ENCODE data around the gene PDIA3.
"Not testable (repeated sequence)": the region's sequence is repeated elsewhere in the genome, so short reads cannot be mapped to it uniquely, and the experiment has no call there.

The PDIA3 gene

DNA sequence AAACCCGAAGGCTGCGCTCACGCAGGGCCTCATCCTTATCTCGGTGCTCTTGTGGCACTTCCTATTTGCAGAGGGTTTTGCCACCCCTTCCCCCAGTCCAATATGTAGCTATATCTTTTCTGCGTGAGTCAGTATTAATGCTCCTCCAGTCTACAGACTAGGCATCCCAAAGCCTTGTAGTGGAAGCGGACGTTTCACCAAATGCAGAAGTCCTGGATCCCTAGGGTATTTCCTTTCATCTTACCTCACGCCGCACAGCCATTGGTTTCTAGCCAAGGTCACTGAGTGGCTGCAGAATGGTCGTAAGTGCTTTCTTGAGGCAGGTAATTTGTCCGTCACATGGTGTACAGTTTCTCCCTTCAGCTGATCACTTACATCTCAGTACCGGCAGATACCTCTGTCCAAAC is 668 bp downstream of the PDIA3 start:
- Histone ChIP-seq H2AFZ (ENCODE audit: low read length) (peak overlapping the region; percentile 92), H3K9ac (ENCODE audit: low read depth, low read length, poor library complexity) (peak overlapping the region; percentile 91), H3K18ac (ENCODE audit: low read length) (peak overlapping the region; percentile 95), H3K27ac (replicated peaks; ENCODE audit: low read length) (peak overlapping the region; percentile 87), H3K36me3 (replicated peaks in 1 of 2; ENCODE audit: control insufficient read depth in 2 of 2, insufficient read depth in 2 of 2, low read length in 2 of 2) (peaks cover 2 to 32% of the 10 kb centered on the region in 2 donors), H3K4me2 (ENCODE audit: insufficient read depth, low read length, poor library complexity, severe bottlenecking) (peak overlapping the region; percentile 43), H3K4me3 (ENCODE audit: low read length in 2 of 2) (peak overlapping the region; percentile 70 to 95)
- H3K23ac ChIP-seq (ENCODE audit: low read depth, low read length, poor library complexity); H3K9me3 ChIP-seq (replicated peaks in 1 of 2; ENCODE audit: control insufficient read depth in 2 of 2, insufficient read depth in 1 of 2, low read depth in 1 of 2, low read length in 2 of 2); H2AK5ac ChIP-seq (ENCODE audit: low read depth, low read length); H2BK120ac ChIP-seq (ENCODE audit: low read depth, low read length); H3K4ac ChIP-seq (ENCODE audit: low read length); H3K27me3 ChIP-seq (ENCODE audit: control insufficient read depth in 3 of 3, insufficient read depth in 3 of 3, low read depth in 1 of 3, low read length in 3 of 3); H3K79me1 ChIP-seq (ENCODE audit: low read depth, low read length); H3K14ac ChIP-seq (ENCODE audit: low read length); H3K4me1 ChIP-seq (ENCODE audit: control insufficient read depth in 2 of 2, insufficient read depth in 1 of 2, low read depth in 1 of 2, low read length in 2 of 2); H2BK15ac ChIP-seq (ENCODE audit: low read length); H2BK5ac ChIP-seq (ENCODE audit: low read length); H4K91ac ChIP-seq (ENCODE audit: low read depth, low read length, poor library complexity); H2BK12ac ChIP-seq (ENCODE audit: low read length); H4K8ac ChIP-seq (ENCODE audit: low read depth, low read length): not testable (repeated sequence)
- no CpG with 5 or more reads among the region's 12 CpGs for WGBS, 2 donors (ENCODE audit: extremely low coverage in 2 of 2, insufficient read length in 2 of 2, insufficient replicate concordance in 1 of 2)
- peak; percentile 0 for DNase-seq (ENCODE audit: low spot score)

DNA sequence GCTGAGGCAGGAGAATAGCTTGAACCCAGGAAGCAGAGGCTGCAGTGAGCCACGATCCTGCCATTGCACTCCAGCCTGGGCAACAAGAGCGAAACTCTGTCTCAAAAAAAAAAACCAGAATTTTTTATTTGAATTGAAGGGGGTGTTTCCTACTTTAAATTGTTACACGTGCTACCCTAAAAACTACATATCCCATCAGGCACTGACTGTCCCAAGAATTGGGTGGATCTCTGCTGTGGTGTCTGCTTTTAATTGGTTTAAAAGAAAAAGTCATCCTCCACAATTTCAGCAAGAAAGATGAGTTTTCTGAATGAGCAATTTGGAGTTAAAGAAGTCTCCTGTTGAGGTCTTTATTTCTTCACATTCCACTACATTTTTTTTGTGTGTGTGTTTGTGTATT is 2.1 kb downstream of the PDIA3 start:
- H2AFZ ChIP-seq (ENCODE audit: low read length), result no peak overlapping the region
- no peak overlapping the region for H3K23ac ChIP-seq (ENCODE audit: low read depth, low read length, poor library complexity)
- H3K4me2 ChIP-seq (ENCODE audit: insufficient read depth, low read length, poor library complexity, severe bottlenecking), result no peak overlapping the region
- H3K79me1 ChIP-seq (ENCODE audit: low read depth, low read length), result peaks cover 3% of the 10 kb centered on the region
- no peak overlapping the region for H3K4ac ChIP-seq (ENCODE audit: low read length)
- peak overlapping the region in 1 of 2 donors; percentile 70 for H3K4me3 ChIP-seq (ENCODE audit: low read length in 2 of 2)
- no CpG with 5 or more reads among the region's 3 CpGs for WGBS, 2 donors (ENCODE audit: extremely low coverage in 2 of 2, insufficient read length in 2 of 2, insufficient replicate concordance in 1 of 2)
- no peak overlapping the region for H4K91ac ChIP-seq (ENCODE audit: low read depth, low read length, poor library complexity)
- H2BK5ac ChIP-seq (ENCODE audit: low read length), result no peak overlapping the region
- no peak overlapping the region for H3K18ac ChIP-seq (ENCODE audit: low read length)
- no peaks in the 10 kb centered on the region for H3K9me3 ChIP-seq (replicated peaks in 1 of 2; ENCODE audit: control insufficient read depth in 2 of 2, insufficient read depth in 1 of 2, low read depth in 1 of 2, low read length in 2 of 2)
- H3K27me3 ChIP-seq (ENCODE audit: control insufficient read depth in 3 of 3, insufficient read depth in 3 of 3, low read depth in 1 of 3, low read length in 3 of 3), result no peaks in the 10 kb centered on the region
- no peak overlapping the region for H3K14ac ChIP-seq (ENCODE audit: low read length)
- no peak for DNase-seq (ENCODE audit: low spot score)
- no peak overlapping the region for H4K8ac ChIP-seq (ENCODE audit: low read depth, low read length)
- H3K9ac ChIP-seq (ENCODE audit: low read depth, low read length, poor library complexity), result no peak overlapping the region
- H3K27ac ChIP-seq (replicated peaks; ENCODE audit: low read length), result no peak overlapping the region
- H3K4me1 ChIP-seq (ENCODE audit: control insufficient read depth in 2 of 2, insufficient read depth in 1 of 2, low read depth in 1 of 2, low read length in 2 of 2), result peaks cover 0 to 3% of the 10 kb centered on the region in 2 donors
- H3K36me3 ChIP-seq (replicated peaks in 1 of 2; ENCODE audit: control insufficient read depth in 2 of 2, insufficient read depth in 2 of 2, low read length in 2 of 2), result peaks cover 4 to 47% of the 10 kb centered on the region in 2 donors
- H2BK15ac ChIP-seq (ENCODE audit: low read length), result no peak overlapping the region
- H2AK5ac ChIP-seq (ENCODE audit: low read depth, low read length), result no peak overlapping the region
- H2BK120ac ChIP-seq (ENCODE audit: low read depth, low read length), result no peak overlapping the region
- no peak overlapping the region for H2BK12ac ChIP-seq (ENCODE audit: low read length)

DNA sequence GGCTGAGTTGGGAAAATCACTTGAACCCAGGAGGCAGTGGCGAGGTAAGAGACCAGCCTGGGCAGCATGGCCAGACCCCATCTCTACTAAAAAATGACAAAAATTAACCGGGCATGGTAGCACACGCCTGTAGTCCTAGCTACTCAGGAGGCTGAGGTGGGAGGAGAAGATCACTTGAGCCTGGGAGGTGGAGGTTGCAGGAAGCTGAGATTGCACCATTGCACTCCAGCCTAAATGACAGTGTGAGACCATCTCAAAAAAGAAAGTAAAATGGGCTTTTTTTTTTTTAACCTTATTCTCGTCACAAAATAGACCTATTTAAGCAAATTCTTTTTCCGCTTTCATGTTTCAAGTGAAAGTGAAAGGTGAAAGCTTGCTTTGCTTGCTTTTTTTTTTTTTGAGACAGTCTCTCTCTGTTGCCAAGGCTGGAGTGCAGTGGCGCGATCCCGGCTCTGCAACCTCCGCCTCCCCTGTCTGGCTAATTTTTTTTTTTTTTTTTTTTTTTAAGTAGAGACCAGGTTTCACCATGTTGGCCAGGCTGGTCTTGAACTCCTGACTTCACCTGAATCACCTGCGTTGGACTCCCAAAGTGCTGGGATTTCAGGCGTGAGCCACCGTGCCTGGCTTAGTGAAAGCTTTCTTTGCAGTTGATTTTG is 3.6 kb downstream of the PDIA3 start:
- Histone ChIP-seq H3K4me3 (ENCODE audit: low read length in 2 of 2) (no peak overlapping the region), H3K9me3 (replicated peaks in 1 of 2; ENCODE audit: control insufficient read depth in 2 of 2, insufficient read depth in 1 of 2, low read depth in 1 of 2, low read length in 2 of 2) (no peaks in the 10 kb centered on the region), H4K8ac (ENCODE audit: low read depth, low read length) (no peak overlapping the region), H3K4me2 (ENCODE audit: insufficient read depth, low read length, poor library complexity, severe bottlenecking) (no peak overlapping the region), H3K27me3 (ENCODE audit: control insufficient read depth in 3 of 3, insufficient read depth in 3 of 3, low read depth in 1 of 3, low read length in 3 of 3) (no peaks in the 10 kb centered on the region), H4K91ac (ENCODE audit: low read depth, low read length, poor library complexity) (no peak overlapping the region), H2BK120ac (ENCODE audit: low read depth, low read length) (no peak overlapping the region), H3K14ac (ENCODE audit: low read length) (no peak overlapping the region), H3K23ac (ENCODE audit: low read depth, low read length, poor library complexity) (no peak overlapping the region), H3K36me3 (replicated peaks in 1 of 2; ENCODE audit: control insufficient read depth in 2 of 2, insufficient read depth in 2 of 2, low read length in 2 of 2) (peaks cover 9 to 61% of the 10 kb centered on the region in 2 donors), H3K4me1 (ENCODE audit: control insufficient read depth in 2 of 2, insufficient read depth in 1 of 2, low read depth in 1 of 2, low read length in 2 of 2) (peaks cover 0 to 3% of the 10 kb centered on the region in 2 donors), H3K4ac (ENCODE audit: low read length) (no peak overlapping the region), H3K27ac (replicated peaks; ENCODE audit: low read length) (no peak overlapping the region), H2BK12ac (ENCODE audit: low read length) (no peak overlapping the region), H2AFZ (ENCODE audit: low read length) (no peak overlapping the region), H3K9ac (ENCODE audit: low read depth, low read length, poor library complexity) (no peak overlapping the region), H2AK5ac (ENCODE audit: low read depth, low read length) (no peak overlapping the region), H2BK15ac (ENCODE audit: low read length) (no peak overlapping the region), H2BK5ac (ENCODE audit: low read length) (no peak overlapping the region), H3K18ac (ENCODE audit: low read length) (no peak overlapping the region), H3K79me1 (ENCODE audit: low read depth, low read length) (peaks cover 3% of the 10 kb centered on the region)
- no peak for DNase-seq (ENCODE audit: low spot score)
- WGBS, 2 donors (ENCODE audit: extremely low coverage in 2 of 2, insufficient read length in 2 of 2, insufficient replicate concordance in 1 of 2), result no CpG with 5 or more reads among the region's 12 CpGs

DNA sequence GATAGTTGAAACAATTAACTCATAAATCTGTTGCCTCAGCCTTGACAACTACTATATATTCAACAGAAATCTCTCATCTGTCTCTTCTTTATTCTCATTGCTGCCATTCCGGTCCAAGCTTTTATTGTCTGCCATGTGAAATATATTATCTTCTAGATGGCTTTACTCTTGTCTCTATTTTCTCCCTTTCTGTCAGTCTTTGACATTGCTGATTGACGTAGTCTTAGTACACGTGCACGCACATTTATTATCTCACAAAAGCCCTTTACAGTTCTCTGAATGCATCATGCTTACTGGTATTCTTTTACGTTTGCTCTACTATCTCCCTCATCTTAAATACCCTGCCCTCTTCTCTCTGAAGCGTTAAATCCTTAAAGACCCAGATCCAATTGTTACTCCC is 5.6 kb downstream of the PDIA3 start:
- no CpG with 5 or more reads among the region's 6 CpGs for WGBS, 2 donors (ENCODE audit: extremely low coverage in 2 of 2, insufficient read length in 2 of 2, insufficient replicate concordance in 1 of 2)
- H2AFZ ChIP-seq (ENCODE audit: low read length), result no peak overlapping the region
- H2BK15ac ChIP-seq (ENCODE audit: low read length), result no peak overlapping the region
- no peak overlapping the region for H3K23ac ChIP-seq (ENCODE audit: low read depth, low read length, poor library complexity)
- no peak overlapping the region for H2BK5ac ChIP-seq (ENCODE audit: low read length)
- no peak overlapping the region for H3K14ac ChIP-seq (ENCODE audit: low read length)
- no peak overlapping the region for H3K4me3 ChIP-seq (ENCODE audit: low read length in 2 of 2)
- H3K9ac ChIP-seq (ENCODE audit: low read depth, low read length, poor library complexity), result no peak overlapping the region
- H3K27ac ChIP-seq (replicated peaks; ENCODE audit: low read length), result no peak overlapping the region
- no peak overlapping the region for H4K8ac ChIP-seq (ENCODE audit: low read depth, low read length)
- no peak overlapping the region for H3K4me2 ChIP-seq (ENCODE audit: insufficient read depth, low read length, poor library complexity, severe bottlenecking)
- no peak overlapping the region for H4K91ac ChIP-seq (ENCODE audit: low read depth, low read length, poor library complexity)
- no peak for DNase-seq (ENCODE audit: low spot score)
- no peak overlapping the region for H2BK12ac ChIP-seq (ENCODE audit: low read length)
- H3K27me3 ChIP-seq (ENCODE audit: control insufficient read depth in 3 of 3, insufficient read depth in 3 of 3, low read depth in 1 of 3, low read length in 3 of 3), result no peaks in the 10 kb centered on the region
- no peaks in the 10 kb centered on the region for H3K9me3 ChIP-seq (replicated peaks in 1 of 2; ENCODE audit: control insufficient read depth in 2 of 2, insufficient read depth in 1 of 2, low read depth in 1 of 2, low read length in 2 of 2)
- peaks cover 9 to 82% of the 10 kb centered on the region in 2 donors for H3K36me3 ChIP-seq (replicated peaks in 1 of 2; ENCODE audit: control insufficient read depth in 2 of 2, insufficient read depth in 2 of 2, low read length in 2 of 2)
- no peak overlapping the region for H3K4ac ChIP-seq (ENCODE audit: low read length)
- peaks cover 3% of the 10 kb centered on the region for H3K79me1 ChIP-seq (ENCODE audit: low read depth, low read length)
- peaks cover 0 to 3% of the 10 kb centered on the region in 2 donors for H3K4me1 ChIP-seq (ENCODE audit: control insufficient read depth in 2 of 2, insufficient read depth in 1 of 2, low read depth in 1 of 2, low read length in 2 of 2)
- H3K18ac ChIP-seq (ENCODE audit: low read length), result no peak overlapping the region
- no peak overlapping the region for H2AK5ac ChIP-seq (ENCODE audit: low read depth, low read length)
- H2BK120ac ChIP-seq (ENCODE audit: low read depth, low read length), result no peak overlapping the region
